NOMO-1 (cell line): ENCODE results near the gene HCK.
"Not testable (repeated sequence)": the region's sequence is repeated elsewhere in the genome, so short reads cannot be mapped to it uniquely, and the experiment has no call there.

Experiments used
- DNase-seq, 2 experiments: peaks; one replicate each; lab custom pipeline; 2025; ENCODE audit not compliant: unreplicated experiment in 2 of 2; lab: John Stamatoyannopoulos, UW

The HCK gene

GRCh38 chr20:32028647-32029372 is 23.2 kb upstream of the HCK start:
- DNase-seq, result no peak

GRCh38 chr20:32029561-32029960 is 22.5 kb upstream of the HCK start:
- no peak for DNase-seq

GRCh38 chr20:32031007-32031958 is 20.8 kb upstream of the HCK start:
- peak; percentile 16 to 43 for DNase-seq

- DNase-seq, result peak in 1 of 2 experiments; percentile 9
Observed at GRCh38 chr20:32033316-32033715, 18.7 kb upstream of the HCK start.

- DNase-seq, result not testable (repeated sequence)
Observed at GRCh38 chr20:32033721-32034120, 18.3 kb upstream of the HCK start.

GRCh38 chr20:32034581-32035425 is 17.2 kb upstream of the HCK start:
- DNase-seq, result peak; percentile 43 to 69

- DNase-seq, result no peak
Observed at GRCh38 chr20:32035426-32035779, 16.6 kb upstream of the HCK start.

GRCh38 chr20:32036252-32036651 is 15.8 kb upstream of the HCK start:
- peak in 1 of 2 experiments; percentile 21 for DNase-seq

- peak; percentile 42 to 71 for DNase-seq
Observed at GRCh38 chr20:32036716-32037485, 15.1 kb upstream of the HCK start.

- peak in 1 of 2 experiments; percentile 18 for DNase-seq
Observed at GRCh38 chr20:32037929-32038328, 14.1 kb upstream of the HCK start.

GRCh38 chr20:32040142-32040953 is 11.7 kb upstream of the HCK start:
- DNase-seq, result peak; percentile 81 to 88

- DNase-seq, result no peak
Observed at GRCh38 chr20:32045999-32046398, 6.0 kb upstream of the HCK start.

GRCh38 chr20:32050324-32050841 is 1.7 kb upstream of the HCK start:
- DNase-seq, result no peak

- peak; percentile 64 to 71 for DNase-seq
Observed at GRCh38 chr20:32050851-32051556, 1.0 kb upstream of the HCK start.

GRCh38 chr20:32051720-32052089 is 337 bp upstream of the HCK start:
- peak in 1 of 2 experiments; percentile 54 for DNase-seq

GRCh38 chr20:32052778-32053362 is 828 bp downstream of the HCK start:
- peak; percentile 66 to 84 for DNase-seq

GRCh38 chr20:32053648-32054047 is 1.6 kb downstream of the HCK start:
- DNase-seq, result no peak
